ENCODE measurements around the gene SASS6. TPM values are rescaled to one million over a fixed set of nuclear protein-coding genes. Genes with fewer than 3 reads are reported as not detected.

SASS6 gene
- total RNA-seq, 4 donors from 2014 or later = 2.9 to 14.0 (median 3.7) TPM

GRCh38 chr1:100107696-100108095, 25.0 kb downstream of the SASS6 start:
- H3K36me3 ChIP-seq = peaks cover 0 to 39% (median 3%) of the 10 kb centered on the region in 3 donors

GRCh38 chr1:100101564-100101963, 31.2 kb downstream of the SASS6 start:
- H3K27ac ChIP-seq = no peak overlapping the region
- no peak overlapping the region for H3K4me3 ChIP-seq
- no peaks in the 10 kb centered on the region for H3K4me1 ChIP-seq
- DNase-seq = no peak
- H3K36me3 ChIP-seq = peaks cover 0 to 38% (median 3%) of the 10 kb centered on the region in 3 donors
- no peak for TF ChIP-seq POLR2A (IDR thresholded peaks at IDR 0.05)
- no peak for TF ChIP-seq CTCF (IDR thresholded peaks at IDR 0.05)
- H3K9me3 ChIP-seq = no peaks in the 10 kb centered on the region
- no peaks in the 10 kb centered on the region for H3K27me3 ChIP-seq

More at GRCh38 chr1:100107696-100108095, 25.0 kb downstream of the SASS6 start:
- DNase-seq = no peak
- H3K9me3 ChIP-seq = no peaks in the 10 kb centered on the region
- no peaks in the 10 kb centered on the region for H3K27me3 ChIP-seq
- no peak overlapping the region for H3K4me3 ChIP-seq
- TF ChIP-seq CTCF (IDR thresholded peaks at IDR 0.05) = no peak
- TF ChIP-seq POLR2A (IDR thresholded peaks at IDR 0.05) = no peak
- no peaks in the 10 kb centered on the region for H3K4me1 ChIP-seq
- H3K27ac ChIP-seq = no peak overlapping the region

GRCh38 chr1:100100202-100100601, 32.5 kb downstream of the SASS6 start:
- H3K4me1 ChIP-seq = no peaks in the 10 kb centered on the region
- no peak for TF ChIP-seq CTCF (IDR thresholded peaks at IDR 0.05)
- no peak for TF ChIP-seq POLR2A (IDR thresholded peaks at IDR 0.05)
- no peaks in the 10 kb centered on the region for H3K9me3 ChIP-seq
- H3K4me3 ChIP-seq = no peak overlapping the region
- DNase-seq = no peak
- H3K36me3 ChIP-seq = peaks cover 0 to 30% (median 3%) of the 10 kb centered on the region in 3 donors
- H3K27ac ChIP-seq = no peak overlapping the region
- H3K27me3 ChIP-seq = no peaks in the 10 kb centered on the region

- TF ChIP-seq CTCF (IDR thresholded peaks at IDR 0.05) = no peak
- TF ChIP-seq POLR2A (IDR thresholded peaks at IDR 0.05) = no peak
- Histone ChIP-seq H3K4me3 (no peak overlapping the region), H3K36me3 (peaks cover 0 to 6% (median 0%) of the 10 kb centered on the region in 3 donors), H3K9me3 (no peaks in the 10 kb centered on the region), H3K27me3 (no peaks in the 10 kb centered on the region), H3K27ac (no peak overlapping the region), H3K4me1 (no peaks in the 10 kb centered on the region)
- DNase-seq = no peak
Measured at GRCh38 chr1:100090471-100090870, 42.3 kb downstream of the SASS6 start.

GRCh38 chr1:100089082-100089481, 43.6 kb downstream of the SASS6 start:
- no peak for DNase-seq
- Histone ChIP-seq H3K36me3 (peaks cover 0 to 6% (median 0%) of the 10 kb centered on the region in 3 donors), H3K4me3 (no peak overlapping the region), H3K27me3 (no peaks in the 10 kb centered on the region), H3K4me1 (no peaks in the 10 kb centered on the region), H3K27ac (no peak overlapping the region), H3K9me3 (no peaks in the 10 kb centered on the region)
- TF ChIP-seq CTCF (IDR thresholded peaks at IDR 0.05) = no peak
- TF ChIP-seq POLR2A (IDR thresholded peaks at IDR 0.05) = no peak

GRCh38 chr1:100087396-100087795, 45.3 kb downstream of the SASS6 start:
- DNase-seq = no peak
- Histone ChIP-seq H3K36me3 (peaks cover 0 to 6% (median 0%) of the 10 kb centered on the region in 3 donors), H3K27ac (no peak overlapping the region), H3K27me3 (no peaks in the 10 kb centered on the region), H3K4me3 (no peak overlapping the region), H3K4me1 (no peaks in the 10 kb centered on the region), H3K9me3 (no peaks in the 10 kb centered on the region)
- TF ChIP-seq POLR2A (IDR thresholded peaks at IDR 0.05) (no peak), CTCF (IDR thresholded peaks at IDR 0.05) (no peak)

Measured in Peyer's patch (tissue), 4 donors.